HEK293 (cell line): ENCODE results near the gene CCDC142.
A peak's percentile ranks its signal among the peaks of the same experiment; 100 is the strongest.

ENCODE experiments used
- CTCF ChIA-PET: fragments of 350-600 bp; formaldehyde crosslinking; extraction: SDS; loops from one replicate; lab custom pipeline; 2021; ENCODE audit warnings: antibody characterized with exemption; lab: Yijun Ruan, JAX
- POLR2A ChIA-PET: fragments of 300-600 bp; formaldehyde crosslinking; extraction: SDS; loops from one replicate; lab custom pipeline; 2020; ENCODE audit warnings: antibody characterized with exemption, inconsistent platforms; lab: Yijun Ruan, JAX
- H3K27ac ChIP-seq: fragments of 200-500 bp; sonication (Bioruptor generic); 2 replicates; pipeline ENCODE4 v1.5.1; 2014; ENCODE audit warnings: low read depth, low read length, control low read depth, inconsistent platforms; ENCODE audit errors: extremely low read depth
- H3K36me3 ChIP-seq, 2 experiments: fragments of 200-500 bp in 1 of 2; sonication (Bioruptor generic) in 1 of 2; 1 replicate in 1 of 2; 2 replicates in 1 of 2; pipeline ENCODE4 v1.5.1; 2014 to 2017; ENCODE audit warnings: inconsistent platforms in 2 of 2, low read length in 2 of 2; ENCODE audit not compliant: control insufficient read depth in 2 of 2, insufficient read depth in 1 of 2
- H3K4me1 ChIP-seq: fragments of 200-500 bp; sonication (Bioruptor generic); 2 replicates; pipeline ENCODE4 v1.5.1; 2014; ENCODE audit warnings: mild to moderate bottlenecking, low read length, inconsistent platforms; ENCODE audit not compliant: control insufficient read depth, insufficient read depth
- H3K4me3 ChIP-seq: 2 replicates; pipeline ENCODE4 v1.5.1; 2011; ENCODE audit warnings: low read depth, mild to moderate bottlenecking, control low read depth, low read length, moderate library complexity
- H3K9me3 ChIP-seq: fragments of 200-500 bp; sonication (Bioruptor generic); 2 replicates; pipeline ENCODE4 v1.5.1; 2014; ENCODE audit warnings: low read depth, low read length, inconsistent platforms; ENCODE audit not compliant: control insufficient read depth, insufficient read depth
- GLI2 ChIP-seq: fragments of 450-650 bp; formaldehyde crosslinking; IDR thresholded peaks from 2 replicates; pipeline ENCODE4; 2017; ENCODE audit warnings: missing biosample characterization, missing genetic modification characterization, low read depth, borderline replicate concordance
- HOXA7 ChIP-seq: sonication (generic); formaldehyde crosslinking; IDR thresholded peaks from 2 replicates; pipeline ENCODE4 v1.8.1; 2022; ENCODE audit warnings: missing genetic modification reagents, borderline replicate concordance
- HOXD13 ChIP-seq: sonication (generic); formaldehyde crosslinking; IDR thresholded peaks from 2 replicates; pipeline ENCODE4 v1.8.0; 2022; ENCODE audit warnings: missing genetic modification reagents, borderline replicate concordance
- KLF8 ChIP-seq: fragments of 450-650 bp; formaldehyde crosslinking; IDR thresholded peaks from 2 replicates; pipeline ENCODE4 v1.5.1; 2016; ENCODE audit warnings: missing biosample characterization, missing genetic modification characterization
- KLF9 ChIP-seq: fragments of 450-650 bp; formaldehyde crosslinking; IDR thresholded peaks from 2 replicates; pipeline ENCODE4 v1.5.1; 2016; ENCODE audit warnings: missing biosample characterization, missing genetic modification characterization, low read depth
- SCRT1 ChIP-seq: fragments of 450-650 bp; formaldehyde crosslinking; IDR thresholded peaks from 2 replicates; pipeline ENCODE4 v1.5.1; 2016; ENCODE audit warnings: missing biosample characterization, missing genetic modification characterization, borderline replicate concordance
- SP7 ChIP-seq: fragments of 450-650 bp; formaldehyde crosslinking; IDR thresholded peaks from 2 replicates; pipeline ENCODE4 v1.5.1; 2016; ENCODE audit warnings: missing biosample characterization, missing genetic modification characterization
- ZBTB21 ChIP-seq: fragments of 450-650 bp; formaldehyde crosslinking; IDR thresholded peaks from 2 replicates; pipeline ENCODE4 v1.5.1; 2017; ENCODE audit warnings: missing biosample characterization, missing genetic modification characterization
- ZBTB48 ChIP-seq: fragments of 450-650 bp; formaldehyde crosslinking; IDR thresholded peaks from 2 replicates; pipeline ENCODE4 v1.5.1; 2016; ENCODE audit warnings: missing biosample characterization, missing genetic modification characterization
- ZFHX2 ChIP-seq: fragments of 450-650 bp; formaldehyde crosslinking; conservative IDR thresholded peaks from 2 replicates; pipeline ENCODE4 v1.5.1; 2016; ENCODE audit warnings: missing biosample characterization, missing genetic modification characterization
- ZFP69B ChIP-seq: fragments of 450-650 bp; formaldehyde crosslinking; IDR thresholded peaks from 2 replicates; pipeline ENCODE4 v1.5.1; 2016; ENCODE audit warnings: missing biosample characterization, missing genetic modification characterization
- ZNF175 ChIP-seq: fragments of 450-650 bp; formaldehyde crosslinking; IDR thresholded peaks from 2 replicates; pipeline ENCODE4 v1.5.1; 2016; ENCODE audit warnings: missing biosample characterization, missing genetic modification characterization
- ZNF221 ChIP-seq: fragments of 450-650 bp; formaldehyde crosslinking; IDR thresholded peaks from 2 replicates; pipeline ENCODE4 v1.5.1; 2017; ENCODE audit warnings: missing biosample characterization, missing genetic modification characterization, borderline replicate concordance
- ZNF239 ChIP-seq: fragments of 450-650 bp; formaldehyde crosslinking; IDR thresholded peaks from 2 replicates; pipeline ENCODE4 v1.5.1; 2016; ENCODE audit warnings: missing biosample characterization, missing genetic modification characterization
- ZNF585B ChIP-seq: fragments of 450-650 bp; formaldehyde crosslinking; IDR thresholded peaks from 2 replicates; pipeline ENCODE4 v1.5.1; 2016; ENCODE audit warnings: missing biosample characterization, missing genetic modification characterization
- ZNF658 ChIP-seq: fragments of 450-650 bp; formaldehyde crosslinking; IDR thresholded peaks from 2 replicates; pipeline ENCODE4; 2016; ENCODE audit warnings: missing biosample characterization, missing genetic modification characterization
- ZNF660 ChIP-seq: fragments of 450-650 bp; IDR thresholded peaks from 2 replicates; pipeline ENCODE4 v1.5.1; 2018; ENCODE audit warnings: missing biosample characterization, mild to moderate bottlenecking, missing genetic modification characterization
- ZNF701 ChIP-seq: fragments of 450-650 bp; formaldehyde crosslinking; IDR thresholded peaks from 2 replicates; pipeline ENCODE4 v1.5.1; 2016; ENCODE audit warnings: missing biosample characterization, missing genetic modification characterization
- ZNF768 ChIP-seq: fragments of 450-650 bp; formaldehyde crosslinking; IDR thresholded peaks from 2 replicates; pipeline ENCODE4 v1.5.1; 2018; ENCODE audit warnings: missing biosample characterization, mild to moderate bottlenecking, missing genetic modification characterization
- ZSCAN23 ChIP-seq: fragments of 450-650 bp; formaldehyde crosslinking; IDR thresholded peaks from 2 replicates; pipeline ENCODE4 v1.5.1; 2016; ENCODE audit warnings: missing biosample characterization, missing genetic modification characterization
- ZSCAN30 ChIP-seq: fragments of 450-650 bp; IDR thresholded peaks from 2 replicates; pipeline ENCODE4 v1.5.1; 2018; ENCODE audit warnings: missing biosample characterization, mild to moderate bottlenecking, missing genetic modification characterization, moderate library complexity
- ZXDB ChIP-seq: fragments of 450-650 bp; formaldehyde crosslinking; IDR thresholded peaks from 2 replicates; pipeline ENCODE4 v1.5.1; 2016; ENCODE audit warnings: missing biosample characterization, missing genetic modification characterization
- TF ChIP-seq, protein P1 (sequence below): fragments of 450-650 bp; formaldehyde crosslinking; IDR thresholded peaks from 2 replicates; pipeline ENCODE4 v1.5.1; 2016; ENCODE audit warnings: missing biosample characterization, missing genetic modification characterization
- TF ChIP-seq, protein P2 (sequence below): fragments of 450-650 bp; formaldehyde crosslinking; IDR thresholded peaks from 2 replicates; pipeline ENCODE4 v1.5.1; 2016; ENCODE audit warnings: missing biosample characterization, missing genetic modification characterization
- TF ChIP-seq, protein P3 (sequence below): fragments of 450-650 bp; formaldehyde crosslinking; IDR thresholded peaks from 2 replicates; pipeline ENCODE4 v1.5.1; 2016; ENCODE audit warnings: missing biosample characterization, missing genetic modification characterization
- TF ChIP-seq, protein P4 (sequence below): fragments of 450-650 bp; formaldehyde crosslinking; conservative IDR thresholded peaks from 2 replicates; pipeline ENCODE4 v1.5.1; 2016; ENCODE audit warnings: low read depth, missing biosample characterization, missing genetic modification characterization

The CCDC142 gene

DNA sequence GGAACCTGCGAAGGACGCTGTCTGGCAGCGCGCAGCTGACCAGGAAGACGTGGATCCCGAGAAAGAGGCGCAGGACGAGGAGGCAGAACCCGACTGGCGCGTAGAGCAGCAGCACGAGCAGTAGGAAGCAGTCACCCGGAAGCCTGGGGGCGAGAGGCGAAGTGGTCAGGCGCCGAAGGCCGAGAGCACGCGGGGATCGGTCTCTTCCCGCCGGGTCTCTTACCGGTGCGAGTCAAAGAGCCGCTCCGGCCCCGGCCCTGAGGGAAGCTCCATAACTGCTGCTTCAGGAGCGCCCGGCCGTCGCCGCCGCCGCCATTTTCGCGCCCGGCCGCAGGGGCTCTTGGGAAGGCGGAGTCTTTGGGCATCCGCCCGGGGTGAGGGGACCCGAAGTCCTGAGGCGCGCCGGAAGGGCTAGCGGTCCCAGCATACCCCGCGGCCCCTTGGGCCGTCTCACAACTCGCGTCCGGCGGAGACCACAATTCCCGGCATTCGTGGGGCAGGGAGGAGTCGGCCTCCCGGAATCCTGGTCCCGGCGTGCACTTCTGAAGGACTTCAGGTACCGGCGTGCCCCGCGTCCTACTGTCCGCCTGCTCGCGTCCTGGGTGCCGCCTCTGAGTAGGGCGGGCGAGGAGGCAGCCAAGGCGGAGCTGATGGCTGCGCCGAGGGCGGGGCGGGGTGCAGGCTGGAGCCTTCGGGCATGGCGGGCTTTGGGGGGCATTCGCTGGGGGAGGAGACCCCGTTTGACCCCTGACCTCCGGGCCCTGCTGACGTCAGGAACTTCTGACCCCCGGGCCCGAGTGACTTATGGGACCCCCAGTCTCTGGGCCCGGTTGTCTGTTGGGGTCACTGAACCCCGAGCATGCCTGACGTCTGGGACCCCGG lies 46.8 kb upstream of the CCDC142 start, which contains the start of the genes AUP1 and HTRA2:
TSS of gene AUP1 (minus strand) at position 350 of the 882 bp plus-strand sequence. CDS start at position 273, 77 bp downstream.
TSS of gene HTRA2 (plus strand) at position 577 of the 882 bp plus-strand sequence. CDS start at position 651, 74 bp downstream.
- peaks cover 7 to 74% of the 10 kb centered on the region in 2 experiments; a peak in 1 of 3 replicates for H3K36me3 ChIP-seq
- TF ChIP-seq ZFHX2, result no peak
- peak; percentile 38; the same call in 1 of the 2 replicates for TF ChIP-seq ZSCAN30 (tag by site-specific recombination)
- no peak for TF ChIP-seq ZNF221 (tag by site-specific recombination)
- TF ChIP-seq ZNF701, result no peak
- no peak for TF ChIP-seq HOXA7 (CRISPR knock-in tag)
- TF ChIP-seq KLF8 (tag by site-specific recombination), result peak; percentile 90
- TF ChIP-seq ZBTB48 (tag by site-specific recombination), result 0 out of 2 replicates have a peak, but pooled peaks have one; percentile 5
- no peak for TF ChIP-seq GLI2 (tag by site-specific recombination)
- TF ChIP-seq ZBTB21 (tag by site-specific recombination), result peak; percentile 19; the same call in 1 of the 2 replicates
- TF ChIP-seq SP7 (tag by site-specific recombination), result no peak; the same call in none of the 2 replicates
- TF ChIP-seq, protein P1, sequence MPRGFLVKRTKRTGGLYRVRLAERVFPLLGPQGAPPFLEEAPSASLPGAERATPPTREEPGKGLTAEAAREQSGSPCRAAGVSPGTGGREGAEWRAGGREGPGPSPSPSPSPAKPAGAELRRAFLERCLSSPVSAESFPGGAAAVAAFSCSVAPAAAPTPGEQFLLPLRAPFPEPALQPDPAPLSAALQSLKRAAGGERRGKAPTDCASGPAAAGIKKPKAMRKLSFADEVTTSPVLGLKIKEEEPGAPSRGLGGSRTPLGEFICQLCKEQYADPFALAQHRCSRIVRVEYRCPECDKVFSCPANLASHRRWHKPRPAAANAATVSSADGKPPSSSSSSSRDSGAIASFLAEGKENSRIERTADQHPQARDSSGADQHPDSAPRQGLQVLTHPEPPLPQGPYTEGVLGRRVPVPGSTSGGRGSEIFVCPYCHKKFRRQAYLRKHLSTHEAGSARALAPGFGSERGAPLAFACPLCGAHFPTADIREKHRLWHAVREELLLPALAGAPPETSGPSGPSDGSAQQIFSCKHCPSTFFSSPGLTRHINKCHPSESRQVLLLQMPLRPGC (tag by site-specific recombination), result no peak
- TF ChIP-seq ZNF585B, result no peak
- TF ChIP-seq, protein P2, sequence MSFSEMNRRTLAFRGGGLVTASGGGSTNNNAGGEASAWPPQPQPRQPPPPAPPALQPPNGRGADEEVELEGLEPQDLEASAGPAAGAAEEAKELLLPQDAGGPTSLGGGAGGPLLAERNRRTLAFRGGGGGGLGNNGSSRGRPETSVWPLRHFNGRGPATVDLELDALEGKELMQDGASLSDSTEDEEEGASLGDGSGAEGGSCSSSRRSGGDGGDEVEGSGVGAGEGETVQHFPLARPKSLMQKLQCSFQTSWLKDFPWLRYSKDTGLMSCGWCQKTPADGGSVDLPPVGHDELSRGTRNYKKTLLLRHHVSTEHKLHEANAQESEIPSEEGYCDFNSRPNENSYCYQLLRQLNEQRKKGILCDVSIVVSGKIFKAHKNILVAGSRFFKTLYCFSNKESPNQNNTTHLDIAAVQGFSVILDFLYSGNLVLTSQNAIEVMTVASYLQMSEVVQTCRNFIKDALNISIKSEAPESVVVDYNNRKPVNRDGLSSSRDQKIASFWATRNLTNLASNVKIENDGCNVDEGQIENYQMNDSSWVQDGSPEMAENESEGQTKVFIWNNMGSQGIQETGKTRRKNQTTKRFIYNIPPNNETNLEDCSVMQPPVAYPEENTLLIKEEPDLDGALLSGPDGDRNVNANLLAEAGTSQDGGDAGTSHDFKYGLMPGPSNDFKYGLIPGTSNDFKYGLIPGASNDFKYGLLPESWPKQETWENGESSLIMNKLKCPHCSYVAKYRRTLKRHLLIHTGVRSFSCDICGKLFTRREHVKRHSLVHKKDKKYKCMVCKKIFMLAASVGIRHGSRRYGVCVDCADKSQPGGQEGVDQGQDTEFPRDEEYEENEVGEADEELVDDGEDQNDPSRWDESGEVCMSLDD (tag by site-specific recombination), result peak; percentile 95
- TF ChIP-seq, protein P3, sequence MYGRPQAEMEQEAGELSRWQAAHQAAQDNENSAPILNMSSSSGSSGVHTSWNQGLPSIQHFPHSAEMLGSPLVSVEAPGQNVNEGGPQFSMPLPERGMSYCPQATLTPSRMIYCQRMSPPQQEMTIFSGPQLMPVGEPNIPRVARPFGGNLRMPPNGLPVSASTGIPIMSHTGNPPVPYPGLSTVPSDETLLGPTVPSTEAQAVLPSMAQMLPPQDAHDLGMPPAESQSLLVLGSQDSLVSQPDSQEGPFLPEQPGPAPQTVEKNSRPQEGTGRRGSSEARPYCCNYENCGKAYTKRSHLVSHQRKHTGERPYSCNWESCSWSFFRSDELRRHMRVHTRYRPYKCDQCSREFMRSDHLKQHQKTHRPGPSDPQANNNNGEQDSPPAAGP (tag by site-specific recombination), result peak; percentile 54
- TF ChIP-seq ZFP69B (tag by site-specific recombination), result no peak
- 0 out of 2 replicates have a peak, but pooled peaks have one; percentile 18 for TF ChIP-seq ZNF660 (tag by site-specific recombination)
- TF ChIP-seq SCRT1, result no peak
- TF ChIP-seq HOXD13 (CRISPR knock-in tag), result no peak
- no peak for TF ChIP-seq ZNF658
- TF ChIP-seq ZXDB (tag by site-specific recombination), result peak; percentile 85
- TF ChIP-seq KLF9, result peak; percentile 26; the same call in 1 of the 2 replicates
- TF ChIP-seq ZNF768 (tag by site-specific recombination), result no peak
- no peak for TF ChIP-seq ZNF239 (tag by site-specific recombination)
- TF ChIP-seq ZNF175 (tag by site-specific recombination), result no peak
- TF ChIP-seq, protein P4, sequence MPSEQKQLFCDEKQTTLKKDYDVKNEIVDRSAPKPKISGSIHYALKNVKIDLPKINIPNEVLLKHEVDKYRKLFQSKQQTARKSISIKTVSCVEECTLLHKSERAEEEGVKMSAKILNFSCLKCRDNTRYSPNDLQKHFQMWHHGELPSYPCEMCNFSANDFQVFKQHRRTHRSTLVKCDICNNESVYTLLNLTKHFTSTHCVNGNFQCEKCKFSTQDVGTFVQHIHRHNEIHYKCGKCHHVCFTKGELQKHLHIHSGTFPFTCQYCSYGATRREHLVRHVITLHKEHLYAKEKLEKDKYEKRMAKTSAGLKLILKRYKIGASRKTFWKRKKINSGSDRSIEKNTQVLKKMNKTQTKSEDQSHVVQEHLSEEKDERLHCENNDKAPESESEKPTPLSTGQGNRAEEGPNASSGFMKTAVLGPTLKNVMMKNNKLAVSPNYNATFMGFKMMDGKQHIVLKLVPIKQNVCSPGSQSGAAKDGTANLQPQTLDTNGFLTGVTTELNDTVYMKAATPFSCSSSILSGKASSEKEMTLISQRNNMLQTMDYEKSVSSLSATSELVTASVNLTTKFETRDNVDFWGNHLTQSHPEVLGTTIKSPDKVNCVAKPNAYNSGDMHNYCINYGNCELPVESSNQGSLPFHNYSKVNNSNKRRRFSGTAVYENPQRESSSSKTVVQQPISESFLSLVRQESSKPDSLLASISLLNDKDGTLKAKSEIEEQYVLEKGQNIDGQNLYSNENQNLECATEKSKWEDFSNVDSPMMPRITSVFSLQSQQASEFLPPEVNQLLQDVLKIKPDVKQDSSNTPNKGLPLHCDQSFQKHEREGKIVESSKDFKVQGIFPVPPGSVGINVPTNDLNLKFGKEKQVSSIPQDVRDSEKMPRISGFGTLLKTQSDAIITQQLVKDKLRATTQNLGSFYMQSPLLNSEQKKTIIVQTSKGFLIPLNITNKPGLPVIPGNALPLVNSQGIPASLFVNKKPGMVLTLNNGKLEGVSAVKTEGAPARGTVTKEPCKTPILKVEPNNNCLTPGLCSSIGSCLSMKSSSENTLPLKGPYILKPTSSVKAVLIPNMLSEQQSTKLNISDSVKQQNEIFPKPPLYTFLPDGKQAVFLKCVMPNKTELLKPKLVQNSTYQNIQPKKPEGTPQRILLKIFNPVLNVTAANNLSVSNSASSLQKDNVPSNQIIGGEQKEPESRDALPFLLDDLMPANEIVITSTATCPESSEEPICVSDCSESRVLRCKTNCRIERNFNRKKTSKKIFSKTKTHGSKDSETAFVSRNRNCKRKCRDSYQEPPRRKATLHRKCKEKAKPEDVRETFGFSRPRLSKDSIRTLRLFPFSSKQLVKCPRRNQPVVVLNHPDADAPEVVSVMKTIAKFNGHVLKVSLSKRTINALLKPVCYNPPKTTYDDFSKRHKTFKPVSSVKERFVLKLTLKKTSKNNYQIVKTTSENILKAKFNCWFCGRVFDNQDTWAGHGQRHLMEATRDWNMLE (tag by site-specific recombination), result 0 out of 2 replicates have a peak, but pooled peaks have one; percentile 47
- TF ChIP-seq ZSCAN23 (tag by site-specific recombination), result no peak

More for the DNA sequence above, 46.8 kb upstream of the CCDC142 start, which contains the start of the genes AUP1 and HTRA2:
- peak within 1 kb of the TSS; percentile 57 for H3K4me3 ChIP-seq
- POLR2A ChIA-PET, result interaction anchor here (0.6 to 2.4 kb wide), 18 partner anchors 8 to 305 kb away, joined by 3 to 18 read pairs (median 6); partner anchors contain the start of genes CCDC142, MRPL53, PCGF1 and TLX2
- no peaks in the 10 kb centered on the region; the same call in 1 of the 2 replicates for H3K4me1 ChIP-seq
- H3K27ac ChIP-seq, result peak within 1 kb of the TSS; percentile 72
- H3K9me3 ChIP-seq, result no peaks in the 10 kb centered on the region
- CTCF ChIA-PET, result interaction anchor here (0.8 to 1.5 kb wide), 6 partner anchors 20 to 1015 kb away, joined by 3 to 11 read pairs (median 3); partner anchors contain the start of genes CCDC142 and TTC31
